HG03457 (cell line): Measurements from ENCODE around the gene PSPN.

ENCODE experiments used
- ATAC-seq: cut with Tn5 transposase; IDR thresholded peaks from one replicate; pipeline ENCODE4 v1.9.1; 2021; ENCODE audit warnings: moderate number of reproducible peaks; ENCODE audit not compliant: unreplicated experiment

PSPN gene

GRCh38 chr19:6333439-6333838 is 42.3 kb downstream of the PSPN start, which contains the start of gene ACER1:
Gene ACER1, minus strand, starts transcription at chr19:6333612. Its CDS starts 61 bp downstream, at chr19:6333551.
- no peak for ATAC-seq

DNA sequence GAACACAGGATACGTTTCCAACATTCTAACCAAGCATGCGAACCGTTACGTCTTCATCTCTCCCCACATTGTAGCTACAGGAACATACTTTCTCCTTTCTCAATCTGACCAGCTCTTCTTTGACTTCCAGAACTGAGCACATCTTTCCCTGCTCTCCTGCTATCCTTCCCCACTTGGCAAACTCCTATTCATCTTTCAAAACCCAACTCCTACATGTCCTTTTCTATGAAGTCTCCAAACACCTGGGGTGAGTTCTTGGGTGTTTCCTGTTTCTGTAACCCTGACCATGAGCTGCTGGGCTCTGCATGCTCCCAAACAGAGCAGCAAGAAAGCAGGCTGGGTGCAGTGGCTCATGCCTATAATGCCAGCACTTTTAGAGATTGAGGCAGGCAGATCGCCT is 48.9 kb downstream of the PSPN start:
- no peak for ATAC-seq

- ATAC-seq = no peak
Measured at GRCh38 chr19:6325614-6326013, 50.1 kb downstream of the PSPN start.
